ENCODE measurements around the gene RIMBP2.
"Not testable (repeated sequence)": the region's sequence is repeated elsewhere in the genome, so short reads cannot be mapped to it uniquely, and the experiment has no call there.

Gene RIMBP2

DNA sequence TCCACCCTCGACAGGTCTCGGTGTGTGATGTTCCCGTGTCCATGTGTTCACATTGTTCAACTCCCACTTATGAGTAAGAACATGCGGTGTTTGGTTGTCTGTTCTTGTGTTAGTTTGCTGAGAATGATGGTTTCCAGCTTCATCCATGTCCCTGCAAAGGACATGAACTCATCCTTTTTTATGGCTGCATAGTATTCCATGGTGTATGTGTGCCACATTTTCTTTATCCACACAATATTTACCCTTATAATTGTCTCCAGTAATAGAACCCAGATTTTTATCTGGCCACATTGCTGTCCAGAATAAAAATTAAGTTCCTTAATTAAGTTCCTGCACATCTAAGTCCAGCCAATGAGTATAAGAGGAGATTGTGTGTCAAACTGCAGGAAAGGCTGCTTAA, 22.3 kb upstream of the RIMBP2 start:
- in situ Hi-C loops (cut with MboI; ENCODE audit: low sequenced_read_pairs): not testable (repeated sequence)

- in situ Hi-C loops (cut with MboI; ENCODE audit: low sequenced_read_pairs): no loop called here
Measured at GRCh38 chr12:130737731-130738130, 21.6 kb upstream of the RIMBP2 start.

GRCh38 chr12:130729344-130729743, 13.2 kb upstream of the RIMBP2 start:
- in situ Hi-C loops (cut with MboI; ENCODE audit: low sequenced_read_pairs): no loop called here

GRCh38 chr12:130728158-130729058, 12.3 kb upstream of the RIMBP2 start:
- in situ Hi-C loops (cut with MboI; ENCODE audit: low sequenced_read_pairs): no loop called here

DNA sequence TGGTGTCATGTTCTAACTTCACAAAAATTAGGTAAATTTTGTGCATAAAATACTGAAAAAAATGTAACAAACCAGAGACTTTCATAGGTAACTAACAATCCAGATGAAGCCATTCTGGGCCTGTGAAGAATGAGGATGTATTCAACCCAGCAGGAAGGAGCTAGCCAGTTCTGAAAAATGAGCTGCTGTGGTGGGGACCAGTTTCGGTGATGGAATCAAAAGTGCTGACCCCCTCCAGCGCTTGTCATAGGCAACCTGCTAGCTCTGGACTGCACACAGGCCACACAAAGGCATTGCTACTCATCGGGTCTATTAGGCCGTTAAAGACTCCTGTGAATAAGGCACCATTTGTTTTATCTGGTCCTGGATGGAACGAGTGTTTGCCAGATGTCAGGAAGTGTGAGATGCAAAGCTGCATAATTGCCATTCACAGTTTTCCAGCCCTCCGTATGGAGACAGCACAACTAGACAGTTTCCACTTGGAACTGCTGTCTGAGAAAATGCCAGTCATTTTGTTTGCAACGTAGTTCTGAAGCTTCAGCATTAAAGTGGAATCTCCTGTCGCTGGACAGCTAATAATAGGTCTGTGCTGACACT, 3.3 kb upstream of the RIMBP2 start:
- in situ Hi-C loops (cut with MboI; ENCODE audit: low sequenced_read_pairs): no loop called here

GRCh38 chr12:130717752-130718151, 1.7 kb upstream of the RIMBP2 start:
- in situ Hi-C loops (cut with MboI; ENCODE audit: low sequenced_read_pairs): no loop called here

DNA sequence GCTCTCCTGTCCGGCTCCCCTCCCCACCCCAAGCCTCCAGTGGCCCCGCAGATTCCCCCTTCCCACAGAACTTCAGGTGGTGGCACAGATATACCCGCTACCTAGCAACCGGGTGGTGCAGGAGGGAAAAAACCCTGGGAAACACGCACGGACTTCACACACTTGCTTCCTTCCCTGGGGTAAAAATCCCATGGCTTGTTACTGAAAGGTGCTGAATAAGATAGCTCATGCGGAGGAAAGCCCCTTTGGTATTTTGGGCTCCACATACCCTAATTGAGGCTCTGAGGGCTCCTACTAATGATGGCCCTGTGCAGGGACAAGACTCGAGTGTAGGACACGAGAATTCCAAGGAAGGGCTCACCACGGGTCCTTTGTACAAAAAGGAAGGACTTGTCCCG, 869 bp upstream of the RIMBP2 start:
- in situ Hi-C loops (cut with MboI; ENCODE audit: low sequenced_read_pairs): no loop called here

DNA sequence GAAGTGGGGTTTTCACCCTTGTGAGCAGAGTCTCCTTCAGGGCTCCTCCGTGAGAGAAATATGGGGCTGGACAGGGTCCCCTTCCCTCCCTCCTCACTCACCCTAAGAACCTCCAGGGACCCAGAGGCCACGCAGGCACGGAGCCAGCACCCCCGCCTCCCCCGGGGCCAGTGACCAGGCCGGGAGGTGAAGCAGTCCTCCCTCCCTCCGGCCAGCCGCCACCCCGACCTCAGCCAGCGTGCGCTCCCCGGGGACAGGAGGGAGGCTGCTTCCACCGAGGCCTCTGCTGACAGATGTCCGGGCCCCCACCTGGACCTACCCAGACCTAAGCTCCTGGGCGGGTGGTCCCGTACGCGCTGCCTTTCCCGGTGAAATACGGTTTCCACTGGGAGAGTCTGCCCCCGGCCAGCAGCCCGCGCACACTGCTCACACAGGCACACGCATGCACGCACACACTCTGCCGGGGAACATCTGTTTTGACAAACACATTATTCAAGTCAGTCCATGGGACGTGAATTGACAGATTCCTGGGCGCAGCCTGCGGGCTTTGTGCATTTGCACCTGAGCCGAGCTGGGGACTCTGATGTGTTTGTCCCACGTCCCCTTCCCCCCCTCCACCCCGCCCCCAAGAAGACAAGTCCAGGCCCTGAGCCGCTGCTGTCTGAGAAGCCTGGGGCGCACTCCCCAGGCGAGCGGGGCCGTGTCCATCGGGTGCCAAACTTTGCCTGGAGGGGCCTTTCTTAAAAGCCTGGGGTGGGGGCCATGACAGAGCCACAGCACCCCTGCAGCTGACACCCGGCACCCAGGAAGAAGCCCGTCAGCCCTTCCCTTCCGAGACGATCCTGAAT, 725 bp downstream of the RIMBP2 start:
- in situ Hi-C loops (cut with MboI; ENCODE audit: low sequenced_read_pairs): no loop called here

DNA sequence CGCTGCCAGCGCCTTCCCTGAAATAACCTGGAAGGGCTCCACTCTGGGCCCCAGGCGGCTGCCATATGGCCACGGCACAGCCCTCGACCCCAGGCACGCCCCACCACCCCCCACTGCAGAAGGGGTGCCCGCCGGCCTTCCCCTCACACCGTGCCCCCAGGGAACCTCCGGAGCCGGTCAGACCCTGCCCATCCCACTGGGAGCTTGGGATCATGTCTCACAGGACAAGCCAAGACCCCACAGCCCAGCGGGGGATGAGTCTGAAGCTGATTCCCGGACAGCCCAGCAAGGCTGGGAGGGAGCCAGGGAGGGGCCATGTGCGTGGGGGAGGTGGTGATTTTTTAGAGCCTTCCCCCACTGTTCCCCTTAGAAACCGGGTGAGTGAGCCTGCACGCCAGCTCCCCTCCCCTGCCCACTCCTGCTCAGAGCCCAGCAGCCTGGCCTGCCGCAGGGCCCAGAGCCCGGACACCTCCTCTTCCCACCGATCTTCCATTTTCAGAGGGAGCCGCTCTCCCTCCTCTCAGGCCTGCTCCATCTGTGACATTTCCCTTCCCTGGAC, 1.4 kb downstream of the RIMBP2 start:
- in situ Hi-C loops (cut with MboI; ENCODE audit: low sequenced_read_pairs): no loop called here

- in situ Hi-C loops (cut with MboI; ENCODE audit: low sequenced_read_pairs): no loop called here
Measured at GRCh38 chr12:130714091-130714590, 2.0 kb downstream of the RIMBP2 start.

- in situ Hi-C loops (cut with MboI; ENCODE audit: low sequenced_read_pairs): no loop called here
Measured at GRCh38 chr12:130713581-130713991, 2.5 kb downstream of the RIMBP2 start.

GRCh38 chr12:130712346-130713065, 3.6 kb downstream of the RIMBP2 start:
- in situ Hi-C loops (cut with MboI; ENCODE audit: low sequenced_read_pairs): no loop called here

DNA sequence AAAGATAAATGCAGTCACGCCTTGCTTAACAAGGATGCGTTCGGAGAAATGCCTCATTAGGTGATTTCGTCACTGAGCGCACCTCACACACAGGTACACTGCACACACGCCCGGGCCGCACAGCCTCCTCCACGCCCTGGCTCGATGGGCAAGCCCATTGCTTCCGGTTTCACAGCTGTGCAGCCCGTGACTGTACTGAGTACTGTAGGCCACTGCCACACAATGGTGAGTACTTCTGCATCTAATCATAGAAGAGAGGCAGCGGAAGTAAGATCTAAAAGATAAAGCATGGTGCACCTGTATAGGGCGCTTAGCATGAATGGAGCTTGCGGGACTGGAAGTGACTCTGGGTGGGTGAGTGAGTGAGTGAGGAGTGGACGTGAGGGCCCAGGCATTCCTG, 4.3 kb downstream of the RIMBP2 start:
- in situ Hi-C loops (cut with MboI; ENCODE audit: low sequenced_read_pairs): no loop called here

DNA sequence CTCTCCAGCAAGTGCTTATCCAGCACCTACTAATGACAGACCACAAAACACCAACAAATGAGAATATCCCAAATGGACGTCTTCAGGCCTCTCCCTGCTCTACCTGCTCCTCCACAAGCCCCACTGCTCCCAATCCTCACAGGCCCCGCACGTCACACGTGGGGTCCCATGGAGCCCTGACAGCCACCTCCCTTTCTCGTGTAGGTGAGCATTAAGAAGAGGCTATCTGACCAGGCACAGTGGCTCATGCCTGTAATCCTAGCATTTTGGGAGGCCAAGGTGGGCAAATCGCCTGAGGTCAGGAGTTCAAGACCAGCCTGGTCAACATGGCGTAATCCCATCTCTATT, 5.4 kb downstream of the RIMBP2 start:
- in situ Hi-C loops (cut with MboI; ENCODE audit: low sequenced_read_pairs): no loop called here

- in situ Hi-C loops (cut with MboI; ENCODE audit: low sequenced_read_pairs): no loop called here
Measured at GRCh38 chr12:130709971-130710732, 5.9 kb downstream of the RIMBP2 start.

GRCh38 chr12:130709151-130709970, 6.7 kb downstream of the RIMBP2 start:
- in situ Hi-C loops (cut with MboI; ENCODE audit: low sequenced_read_pairs): no loop called here

DNA sequence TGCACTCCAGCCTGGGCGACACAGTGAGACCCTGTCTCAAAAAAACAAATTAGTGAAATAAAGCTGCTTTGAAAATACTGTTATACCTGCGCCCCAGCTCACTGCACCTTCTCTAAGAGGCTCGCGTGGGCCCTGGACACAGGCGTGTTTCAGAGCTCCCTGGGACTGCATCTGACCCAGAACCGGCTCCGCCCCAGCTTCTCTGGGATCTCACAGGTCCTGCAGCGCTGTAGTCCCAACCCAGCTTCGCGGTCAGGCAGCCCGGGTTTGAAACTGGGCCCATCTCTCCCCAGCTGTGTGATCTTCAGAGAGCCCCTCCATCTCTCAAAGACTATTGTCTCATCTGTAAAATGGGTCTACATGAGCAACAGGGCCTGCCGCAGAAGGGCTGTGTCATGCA, 7.5 kb downstream of the RIMBP2 start:
- in situ Hi-C loops (cut with MboI; ENCODE audit: low sequenced_read_pairs): no loop called here

- in situ Hi-C loops (cut with MboI; ENCODE audit: low sequenced_read_pairs): no loop called here
Measured at GRCh38 chr12:130707571-130707891, 8.6 kb downstream of the RIMBP2 start.
